ENCODE results near the gene UFSP1.
"Not testable (repeated sequence)": the region's sequence is repeated elsewhere in the genome, so short reads cannot be mapped to it uniquely, and the experiment has no call there.

Gene UFSP1

GRCh38 chr7:100888988-100889750 lies at the start of gene UFSP1:
UFSP1 (minus strand) TSS chr7:100889715; CDS start chr7:100889271, 444 bp downstream.
- Mint-ChIP-seq H3K27me3 (ENCODE audit: low read depth) (peaks cover 33% of the 10 kb centered on the region), H3K4me1 (ENCODE audit: low read depth) (peaks cover 32% of the 10 kb centered on the region), H3K4me3 (peak within 1 kb of the TSS; percentile 88), H3K9me3 (no peaks in the 10 kb centered on the region), H3K27ac (peak within 1 kb of the TSS; percentile 94), H3K36me3 (ENCODE audit: low read depth) (peaks cover 45% of the 10 kb centered on the region)
- no peak for DNase-seq (ENCODE audit: low spot score)

- DNase-seq (ENCODE audit: low spot score); H3K4me3 Mint-ChIP-seq: not testable (repeated sequence)
Measured at GRCh38 chr7:100936167-100936566, 46.7 kb upstream of the UFSP1 start.

GRCh38 chr7:100935381-100935780 lies 45.9 kb upstream of the UFSP1 start:
- H3K27me3 Mint-ChIP-seq (ENCODE audit: low read depth); H3K4me3 Mint-ChIP-seq; H3K36me3 Mint-ChIP-seq (ENCODE audit: low read depth); H3K9me3 Mint-ChIP-seq; DNase-seq (ENCODE audit: low spot score); H3K27ac Mint-ChIP-seq; H3K4me1 Mint-ChIP-seq (ENCODE audit: low read depth): not testable (repeated sequence)

More at GRCh38 chr7:100936167-100936566, 46.7 kb upstream of the UFSP1 start:
- not testable (repeated sequence) for H3K9me3 Mint-ChIP-seq; H3K27me3 Mint-ChIP-seq (ENCODE audit: low read depth); H3K4me1 Mint-ChIP-seq (ENCODE audit: low read depth); H3K36me3 Mint-ChIP-seq (ENCODE audit: low read depth); H3K27ac Mint-ChIP-seq

GRCh38 chr7:100933734-100934133 lies 44.2 kb upstream of the UFSP1 start:
- peaks cover 1% of the 10 kb centered on the region for H3K4me1 Mint-ChIP-seq (ENCODE audit: low read depth)
- no peak for DNase-seq (ENCODE audit: low spot score)
- H3K36me3 Mint-ChIP-seq (ENCODE audit: low read depth) = no peaks in the 10 kb centered on the region
- no peak overlapping the region for H3K27ac Mint-ChIP-seq
- no peak overlapping the region for H3K4me3 Mint-ChIP-seq
- H3K9me3 Mint-ChIP-seq = no peaks in the 10 kb centered on the region
- H3K27me3 Mint-ChIP-seq (ENCODE audit: low read depth) = peaks cover 3% of the 10 kb centered on the region

- H3K9me3 Mint-ChIP-seq = no peaks in the 10 kb centered on the region
- no peak overlapping the region for H3K27ac Mint-ChIP-seq
- no peak for DNase-seq (ENCODE audit: low spot score)
- H3K36me3 Mint-ChIP-seq (ENCODE audit: low read depth) = no peaks in the 10 kb centered on the region
- no peak overlapping the region for H3K4me3 Mint-ChIP-seq
- peaks cover 1% of the 10 kb centered on the region for H3K4me1 Mint-ChIP-seq (ENCODE audit: low read depth)
- peaks cover 3% of the 10 kb centered on the region for H3K27me3 Mint-ChIP-seq (ENCODE audit: low read depth)
Measured at GRCh38 chr7:100929808-100930174, 40.3 kb upstream of the UFSP1 start.

GRCh38 chr7:100923616-100924015 lies 34.1 kb upstream of the UFSP1 start:
- H3K36me3 Mint-ChIP-seq (ENCODE audit: low read depth); H3K4me1 Mint-ChIP-seq (ENCODE audit: low read depth); H3K9me3 Mint-ChIP-seq; DNase-seq (ENCODE audit: low spot score); H3K4me3 Mint-ChIP-seq; H3K27ac Mint-ChIP-seq: not testable (repeated sequence)
- H3K27me3 Mint-ChIP-seq (ENCODE audit: low read depth) = peaks cover 16% of the 10 kb centered on the region

GRCh38 chr7:100921039-100921438 lies 31.5 kb upstream of the UFSP1 start:
- no peak overlapping the region for H3K4me3 Mint-ChIP-seq
- DNase-seq (ENCODE audit: low spot score) = no peak
- H3K27me3 Mint-ChIP-seq (ENCODE audit: low read depth) = peaks cover 16% of the 10 kb centered on the region
- no peaks in the 10 kb centered on the region for H3K36me3 Mint-ChIP-seq (ENCODE audit: low read depth)
- H3K9me3 Mint-ChIP-seq = no peaks in the 10 kb centered on the region
- no peak overlapping the region for H3K27ac Mint-ChIP-seq
- no peaks in the 10 kb centered on the region for H3K4me1 Mint-ChIP-seq (ENCODE audit: low read depth)

- not testable (repeated sequence) for H3K36me3 Mint-ChIP-seq (ENCODE audit: low read depth); H3K27ac Mint-ChIP-seq; DNase-seq (ENCODE audit: low spot score); H3K4me1 Mint-ChIP-seq (ENCODE audit: low read depth); H3K4me3 Mint-ChIP-seq; H3K9me3 Mint-ChIP-seq
- peaks cover 16% of the 10 kb centered on the region for H3K27me3 Mint-ChIP-seq (ENCODE audit: low read depth)
Measured at GRCh38 chr7:100919779-100920437, 30.4 kb upstream of the UFSP1 start.

- not testable (repeated sequence) for H3K4me1 Mint-ChIP-seq (ENCODE audit: low read depth); H3K4me3 Mint-ChIP-seq; DNase-seq (ENCODE audit: low spot score); H3K9me3 Mint-ChIP-seq; H3K36me3 Mint-ChIP-seq (ENCODE audit: low read depth); H3K27ac Mint-ChIP-seq
- H3K27me3 Mint-ChIP-seq (ENCODE audit: low read depth) = peaks cover 16% of the 10 kb centered on the region
Measured at GRCh38 chr7:100919335-100919734, 29.8 kb upstream of the UFSP1 start.

GRCh38 chr7:100914879-100915447 lies 25.4 kb upstream of the UFSP1 start:
- H3K27ac Mint-ChIP-seq = no peak overlapping the region
- no peaks in the 10 kb centered on the region for H3K4me1 Mint-ChIP-seq (ENCODE audit: low read depth)
- H3K36me3 Mint-ChIP-seq (ENCODE audit: low read depth) = no peaks in the 10 kb centered on the region
- peaks cover 3% of the 10 kb centered on the region for H3K27me3 Mint-ChIP-seq (ENCODE audit: low read depth)
- H3K4me3 Mint-ChIP-seq = no peak overlapping the region
- no peak for DNase-seq (ENCODE audit: low spot score)
- H3K9me3 Mint-ChIP-seq = no peaks in the 10 kb centered on the region

GRCh38 chr7:100914208-100914878 lies 24.8 kb upstream of the UFSP1 start:
- H3K4me3 Mint-ChIP-seq = no peak overlapping the region
- H3K36me3 Mint-ChIP-seq (ENCODE audit: low read depth) = no peaks in the 10 kb centered on the region
- no peaks in the 10 kb centered on the region for H3K9me3 Mint-ChIP-seq
- H3K27me3 Mint-ChIP-seq (ENCODE audit: low read depth) = no peaks in the 10 kb centered on the region
- H3K4me1 Mint-ChIP-seq (ENCODE audit: low read depth) = no peaks in the 10 kb centered on the region
- no peak overlapping the region for H3K27ac Mint-ChIP-seq
- DNase-seq (ENCODE audit: low spot score) = no peak

GRCh38 chr7:100911484-100911883 lies 22.0 kb upstream of the UFSP1 start:
- Mint-ChIP-seq H3K27me3 (ENCODE audit: low read depth) (peaks cover 4% of the 10 kb centered on the region), H3K9me3 (no peaks in the 10 kb centered on the region), H3K27ac (no peak overlapping the region), H3K4me3 (no peak overlapping the region), H3K36me3 (ENCODE audit: low read depth) (no peaks in the 10 kb centered on the region), H3K4me1 (ENCODE audit: low read depth) (no peaks in the 10 kb centered on the region)
- DNase-seq (ENCODE audit: low spot score) = no peak

- not testable (repeated sequence) for H3K36me3 Mint-ChIP-seq (ENCODE audit: low read depth); H3K27me3 Mint-ChIP-seq (ENCODE audit: low read depth); H3K4me1 Mint-ChIP-seq (ENCODE audit: low read depth); H3K9me3 Mint-ChIP-seq; H3K4me3 Mint-ChIP-seq; H3K27ac Mint-ChIP-seq; DNase-seq (ENCODE audit: low spot score)
Measured at GRCh38 chr7:100910443-100910842, 20.9 kb upstream of the UFSP1 start.

GRCh38 chr7:100908512-100908911 lies 19.0 kb upstream of the UFSP1 start:
- Mint-ChIP-seq H3K4me3 (no peak overlapping the region), H3K9me3 (no peaks in the 10 kb centered on the region), H3K27ac (no peak overlapping the region), H3K4me1 (ENCODE audit: low read depth) (no peaks in the 10 kb centered on the region), H3K36me3 (ENCODE audit: low read depth) (no peaks in the 10 kb centered on the region), H3K27me3 (ENCODE audit: low read depth) (peaks cover 4% of the 10 kb centered on the region)
- no peak for DNase-seq (ENCODE audit: low spot score)
